CD4-positive, alpha-beta T cell treated with Interleukin-17A for 4 hours (primary cell): ENCODE measurements around the gene CDKN1A.
"Not testable (repeated sequence)": the region's sequence is repeated elsewhere in the genome, so short reads cannot be mapped to it uniquely, and the experiment has no call there.

ENCODE experiments used
- DNase-seq: peaks from one replicate; pipeline ENCODE4 v3.0.0-alpha.2; 2020; ENCODE audit warnings: mixed read lengths

Gene CDKN1A

GRCh38 chr6:36722879-36723278 is 44.4 kb downstream of the CDKN1A start:
- no peak for DNase-seq

DNA sequence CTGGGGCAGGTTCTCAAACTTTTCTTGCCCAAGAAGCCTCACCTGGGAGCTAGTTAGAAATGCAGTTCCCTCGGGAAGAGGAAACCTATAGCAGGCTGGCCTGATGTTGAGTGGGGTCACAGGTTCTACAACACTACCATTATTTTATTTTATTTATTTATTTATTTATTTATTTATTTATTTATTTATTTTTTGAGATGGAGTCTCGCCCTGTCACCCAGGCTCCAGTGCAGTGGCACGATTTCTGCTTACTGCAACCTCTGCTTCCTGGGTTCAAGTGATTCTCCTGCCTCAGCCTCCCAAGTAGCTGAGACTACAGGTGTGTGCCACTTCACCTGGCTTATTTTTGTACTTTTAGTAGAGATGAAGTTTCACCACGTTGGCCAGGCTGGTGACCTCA is 45.5 kb downstream of the CDKN1A start:
- DNase-seq, result not testable (repeated sequence)

DNA sequence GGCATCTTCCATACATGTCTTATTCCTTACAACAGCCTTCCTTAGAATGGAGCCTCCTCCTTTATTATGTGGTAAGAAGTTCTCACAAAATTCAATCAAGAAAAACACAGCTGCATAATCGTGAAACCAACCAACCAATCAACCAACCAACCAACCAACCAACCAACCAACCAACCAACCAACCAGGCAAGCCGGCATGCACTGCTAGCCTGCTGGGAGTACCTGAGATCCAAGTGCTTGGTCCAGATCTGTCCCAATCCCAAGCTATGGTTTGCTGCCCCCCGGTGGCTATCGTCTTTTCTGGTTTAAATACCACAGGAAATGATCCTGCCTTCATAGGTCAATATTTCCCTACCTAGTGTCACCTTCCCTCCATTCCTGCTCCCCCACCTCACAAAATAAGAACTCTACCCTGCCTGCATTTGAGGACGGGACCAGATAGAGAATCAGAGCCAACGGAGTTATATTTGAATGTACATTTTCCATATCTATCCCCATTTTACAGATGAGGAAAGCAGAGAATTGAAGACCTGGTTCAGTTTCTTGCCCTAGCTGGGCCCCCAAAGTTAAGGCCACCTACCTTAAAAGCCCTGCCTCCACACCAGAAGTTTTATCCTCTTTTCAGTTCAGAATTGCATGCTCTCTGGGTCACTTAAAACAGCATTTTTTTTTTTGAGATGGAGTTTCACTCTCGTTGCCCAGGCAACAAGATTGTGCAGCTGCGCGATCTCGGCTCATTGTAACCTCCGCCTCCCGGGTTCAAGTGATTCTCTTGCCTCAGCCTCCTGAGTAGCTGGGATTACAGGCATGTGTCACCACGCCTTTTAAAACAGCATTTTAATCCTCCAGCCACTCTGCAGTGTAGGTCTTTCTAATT is 46.2 kb downstream of the CDKN1A start:
- DNase-seq, result peak; percentile 69

DNA sequence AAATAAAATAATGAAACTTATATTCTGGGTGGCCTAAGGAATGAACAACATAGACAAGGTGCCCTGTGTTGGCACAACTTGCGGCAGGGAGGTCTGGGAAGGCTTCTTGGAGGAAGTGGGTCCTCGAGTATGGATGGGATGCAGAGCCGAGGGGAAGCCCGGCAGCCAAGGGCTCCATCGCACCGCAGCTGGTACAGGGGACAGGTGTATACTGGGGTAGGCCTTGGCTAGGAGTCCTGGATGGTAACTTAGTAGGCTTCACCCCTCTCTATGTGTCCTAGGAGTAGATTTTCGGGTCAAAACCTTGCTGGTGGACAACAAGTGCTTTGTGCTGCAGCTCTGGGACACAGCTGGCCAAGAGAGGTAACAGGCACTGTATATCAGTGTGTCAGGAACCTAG is 47.1 kb downstream of the CDKN1A start:
- DNase-seq, result no peak

GRCh38 chr6:36727505-36728021 is 49.0 kb downstream of the CDKN1A start:
- DNase-seq, result peak; percentile 11

GRCh38 chr6:36728289-36729160 is 50.0 kb downstream of the CDKN1A start:
- no peak for DNase-seq

GRCh38 chr6:36729161-36729524 is 50.6 kb downstream of the CDKN1A start:
- no peak for DNase-seq

DNA sequence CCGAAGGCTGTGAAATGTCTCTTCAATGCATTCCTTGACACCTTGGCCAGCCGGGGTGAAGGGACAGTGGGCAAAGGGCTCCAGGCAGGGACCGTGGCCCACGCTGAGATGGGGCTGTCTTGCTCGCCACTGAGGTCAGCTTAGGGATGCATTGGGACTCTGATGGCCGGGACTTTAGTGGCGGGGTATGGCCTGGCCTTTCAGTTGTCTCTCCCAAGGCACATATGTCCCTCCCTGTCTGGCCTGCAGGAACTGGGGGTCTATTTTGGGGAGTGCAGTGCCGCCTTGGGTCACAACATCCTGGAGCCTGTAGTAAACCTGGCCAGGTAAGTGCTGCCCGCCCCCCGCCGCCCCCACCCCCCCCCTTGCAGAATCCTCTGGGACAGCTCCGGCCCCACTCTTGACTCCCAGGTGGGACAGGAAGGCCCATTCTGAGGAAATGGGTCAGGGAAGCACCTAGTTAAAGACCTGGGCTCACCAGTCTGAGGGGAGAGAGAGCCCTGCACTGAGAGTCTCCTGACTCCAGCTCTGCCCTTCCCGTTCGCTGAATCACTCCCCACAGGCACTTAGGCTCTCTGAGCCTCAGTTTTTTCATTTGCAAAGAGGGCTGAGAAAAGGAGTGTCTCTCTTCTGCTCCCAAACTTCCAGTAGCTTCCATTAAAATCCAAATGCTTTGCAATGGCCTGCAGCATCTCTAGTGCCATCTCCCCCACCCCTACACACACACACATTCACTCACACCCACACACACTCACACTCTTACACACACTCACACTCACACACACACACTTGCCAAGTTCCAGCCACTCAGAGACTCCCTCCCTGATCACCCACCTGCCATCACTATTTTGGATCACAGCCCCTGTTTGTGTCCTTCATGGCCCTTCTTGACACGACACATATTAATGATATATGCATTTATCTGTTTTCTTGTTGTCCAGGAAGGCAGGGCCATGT is 52.2 kb downstream of the CDKN1A start:
- DNase-seq, result no peak

GRCh38 chr6:36731622-36732310 is 53.3 kb downstream of the CDKN1A start:
- no peak for DNase-seq

DNA sequence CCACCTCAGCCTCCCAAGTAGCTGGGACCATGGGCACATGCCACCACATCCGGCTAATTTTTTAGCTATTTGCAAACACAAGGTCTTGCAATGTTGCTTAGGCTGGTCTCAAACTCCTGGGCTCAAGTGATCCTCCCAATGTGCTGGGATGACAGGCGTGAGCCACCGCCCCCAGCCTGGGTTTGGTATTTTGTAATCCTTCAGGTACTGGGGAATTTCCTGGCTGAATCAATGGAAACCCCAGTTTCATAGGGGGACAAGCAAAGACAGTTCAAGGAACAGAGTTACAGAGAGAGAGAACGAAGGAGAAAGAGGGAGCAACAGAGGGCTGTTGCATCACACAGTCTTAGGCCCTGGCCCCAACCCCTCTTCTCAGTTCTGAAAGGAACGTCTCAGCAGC is 54.8 kb downstream of the CDKN1A start:
- DNase-seq, result no peak

DNA sequence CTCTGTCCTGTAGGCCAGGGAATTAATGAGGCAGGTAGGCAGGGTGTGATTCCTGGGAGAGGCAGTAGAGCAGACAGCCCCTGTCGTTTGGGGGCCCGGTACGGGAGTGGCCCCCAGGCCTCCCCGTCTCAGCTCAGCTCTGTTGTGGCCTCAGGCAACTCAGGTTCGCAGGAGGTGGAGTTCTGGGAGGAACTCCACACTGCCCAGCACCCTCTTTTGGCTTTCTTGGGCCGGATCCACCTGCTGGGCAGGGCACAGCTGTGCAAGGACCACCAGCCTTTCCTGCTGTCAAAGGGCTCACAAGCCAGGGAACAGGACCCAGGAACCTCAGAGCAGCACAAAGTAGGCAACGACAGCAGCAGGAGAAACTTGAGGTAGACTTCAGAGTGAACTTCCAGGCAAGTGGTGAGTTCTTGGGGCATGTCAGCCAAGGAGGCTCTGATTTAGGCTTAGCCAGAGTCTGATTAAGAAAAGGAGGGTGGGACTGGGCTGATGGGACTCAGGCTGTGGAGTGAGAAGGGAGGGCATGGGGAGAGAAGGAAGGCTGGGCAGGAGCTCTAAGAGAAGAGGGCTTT is 56.1 kb downstream of the CDKN1A start:
- no peak for DNase-seq

DNA sequence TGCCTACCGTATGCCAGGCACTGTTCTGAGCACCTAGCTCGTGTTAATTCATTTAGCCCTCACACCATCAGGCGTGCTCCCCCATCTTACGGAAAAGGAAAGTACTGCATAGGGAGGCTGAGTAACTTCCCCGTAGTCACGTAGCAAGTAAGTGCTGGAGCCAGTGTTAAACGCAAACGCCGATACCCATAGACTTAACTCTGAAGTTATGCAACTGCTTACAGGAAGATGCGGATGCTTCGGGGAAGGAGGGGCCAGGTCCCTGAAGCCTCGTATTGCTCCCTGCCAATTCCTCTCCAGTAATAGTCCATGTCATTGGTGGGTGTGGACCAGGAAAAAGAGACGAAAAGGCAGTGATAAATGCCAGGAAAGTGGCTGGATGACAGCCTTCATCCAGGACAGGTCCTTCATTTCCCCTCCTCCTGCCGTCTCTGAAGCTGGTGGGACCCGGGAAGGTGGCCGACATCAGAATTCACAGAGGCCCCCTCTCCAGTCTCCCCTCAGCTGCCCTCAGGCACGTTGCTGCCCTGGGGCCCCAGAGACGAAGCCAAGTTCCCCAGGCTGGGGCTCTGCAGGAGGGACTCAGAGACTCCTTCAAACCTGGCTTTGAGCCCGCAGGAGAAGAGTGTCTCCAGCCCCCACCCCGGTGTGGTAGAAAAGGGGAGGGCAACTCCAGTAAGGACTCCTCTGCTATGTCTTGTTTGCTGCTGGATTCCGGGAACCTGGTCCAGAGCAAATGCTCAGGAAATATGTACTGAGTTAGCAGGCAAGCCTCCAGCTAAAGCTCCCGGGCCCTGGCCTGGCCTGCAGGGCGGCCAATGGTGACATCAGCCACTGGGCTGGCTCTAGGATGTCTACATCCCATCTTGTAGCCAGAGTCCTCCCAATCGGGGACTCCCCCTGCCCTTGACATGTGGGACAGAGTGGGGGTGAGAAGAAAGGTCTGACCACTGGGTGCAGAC is 56.9 kb downstream of the CDKN1A start:
- DNase-seq, result peak; percentile 41
